PFSK-1 (cell line): ENCODE results near the gene MMP11.

Experiments used
- FOXP2 ChIP-seq: optimal IDR thresholded peaks from 2 replicates; pipeline ENCODE3; 2011; ENCODE audit warnings: borderline replicate concordance, control low read depth, inconsistent platforms; ENCODE audit not compliant: insufficient read depth; ENCODE audit errors: extremely low read length, extremely low read depth
- POLR2AphosphoS5 ChIP-seq: IDR thresholded peaks from 2 replicates; pipeline ENCODE4 v1.6.1; 2012; ENCODE audit warnings: low read depth, mild to moderate bottlenecking, control low read depth, low read length, moderate library complexity
- SIN3A ChIP-seq: IDR thresholded peaks from 2 replicates; pipeline ENCODE4 v1.6.1; 2012; ENCODE audit warnings: mild to moderate bottlenecking, low read length, moderate library complexity, borderline replicate concordance; ENCODE audit not compliant: insufficient read depth
- TAF1 ChIP-seq: IDR thresholded peaks from 2 replicates; pipeline ENCODE4 v1.6.1; 2012; ENCODE audit warnings: low read length, control low read depth, borderline replicate concordance; ENCODE audit not compliant: insufficient read depth
- TF ChIP-seq, protein P1 (sequence below), 2 experiments: IDR thresholded peaks; 2 replicates each; pipeline versions ENCODE4 v1.6.1 to v1.8.0; 2011 to 2012; ENCODE audit warnings: low read depth in 2 of 2, low read length in 2 of 2, control low read depth in 1 of 2, inconsistent platforms in 1 of 2, mild to moderate bottlenecking in 1 of 2, moderate library complexity in 1 of 2; ENCODE audit not compliant: insufficient read depth in 1 of 2

DNA sequence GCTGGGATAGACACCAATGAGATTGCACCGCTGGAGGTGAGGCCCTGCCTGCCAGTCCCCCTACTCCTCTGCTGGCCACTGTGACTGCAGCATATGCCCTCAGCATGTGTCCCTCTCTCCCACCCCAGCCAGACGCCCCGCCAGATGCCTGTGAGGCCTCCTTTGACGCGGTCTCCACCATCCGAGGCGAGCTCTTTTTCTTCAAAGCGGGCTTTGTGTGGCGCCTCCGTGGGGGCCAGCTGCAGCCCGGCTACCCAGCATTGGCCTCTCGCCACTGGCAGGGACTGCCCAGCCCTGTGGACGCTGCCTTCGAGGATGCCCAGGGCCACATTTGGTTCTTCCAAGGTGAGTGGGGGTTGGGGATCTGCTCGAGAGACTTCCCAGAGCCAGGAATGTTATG lies 8.4 kb downstream of the MMP11 start:
- TF ChIP-seq POLR2AphosphoS5 = no peak
- TF ChIP-seq, protein P1, sequence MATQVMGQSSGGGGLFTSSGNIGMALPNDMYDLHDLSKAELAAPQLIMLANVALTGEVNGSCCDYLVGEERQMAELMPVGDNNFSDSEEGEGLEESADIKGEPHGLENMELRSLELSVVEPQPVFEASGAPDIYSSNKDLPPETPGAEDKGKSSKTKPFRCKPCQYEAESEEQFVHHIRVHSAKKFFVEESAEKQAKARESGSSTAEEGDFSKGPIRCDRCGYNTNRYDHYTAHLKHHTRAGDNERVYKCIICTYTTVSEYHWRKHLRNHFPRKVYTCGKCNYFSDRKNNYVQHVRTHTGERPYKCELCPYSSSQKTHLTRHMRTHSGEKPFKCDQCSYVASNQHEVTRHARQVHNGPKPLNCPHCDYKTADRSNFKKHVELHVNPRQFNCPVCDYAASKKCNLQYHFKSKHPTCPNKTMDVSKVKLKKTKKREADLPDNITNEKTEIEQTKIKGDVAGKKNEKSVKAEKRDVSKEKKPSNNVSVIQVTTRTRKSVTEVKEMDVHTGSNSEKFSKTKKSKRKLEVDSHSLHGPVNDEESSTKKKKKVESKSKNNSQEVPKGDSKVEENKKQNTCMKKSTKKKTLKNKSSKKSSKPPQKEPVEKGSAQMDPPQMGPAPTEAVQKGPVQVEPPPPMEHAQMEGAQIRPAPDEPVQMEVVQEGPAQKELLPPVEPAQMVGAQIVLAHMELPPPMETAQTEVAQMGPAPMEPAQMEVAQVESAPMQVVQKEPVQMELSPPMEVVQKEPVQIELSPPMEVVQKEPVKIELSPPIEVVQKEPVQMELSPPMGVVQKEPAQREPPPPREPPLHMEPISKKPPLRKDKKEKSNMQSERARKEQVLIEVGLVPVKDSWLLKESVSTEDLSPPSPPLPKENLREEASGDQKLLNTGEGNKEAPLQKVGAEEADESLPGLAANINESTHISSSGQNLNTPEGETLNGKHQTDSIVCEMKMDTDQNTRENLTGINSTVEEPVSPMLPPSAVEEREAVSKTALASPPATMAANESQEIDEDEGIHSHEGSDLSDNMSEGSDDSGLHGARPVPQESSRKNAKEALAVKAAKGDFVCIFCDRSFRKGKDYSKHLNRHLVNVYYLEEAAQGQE (IDR thresholded peaks at IDR 0.05; ENCODE audit: insufficient read depth in 1 of 2, low read depth in 2 of 2, low read length in 2 of 2) = no peak
- TF ChIP-seq TAF1 = no peak
- TF ChIP-seq FOXP2 = no peak
- no peak for TF ChIP-seq SIN3A
